Stimulated activated CD8-positive, alpha-beta memory T cell treated with anti-CD3 and anti-CD28 coated beads, Interleukin-4, amount 100 ng/mL, for 1 hour (primary cell): ENCODE data around the gene TRIM41.
"Not testable (repeated sequence)": the region's sequence is repeated elsewhere in the genome, so short reads cannot be mapped to it uniquely, and the experiment has no call there.

Source experiments
- DNase-seq, 2 donors: peaks; one replicate each; pipeline ENCODE4 v3.0.0-alpha.2; 2020; ENCODE audit warnings: low read depth in 2 of 2, low spot score in 1 of 2

The TRIM41 gene

GRCh38 chr5:181223058-181223728 lies at the start of gene TRIM41:
TSS of gene TRIM41 (plus strand) at chr5:181223281. CDS start at chr5:181224000, 719 bp downstream.
- DNase-seq = peak; percentile 95 to 97

DNA sequence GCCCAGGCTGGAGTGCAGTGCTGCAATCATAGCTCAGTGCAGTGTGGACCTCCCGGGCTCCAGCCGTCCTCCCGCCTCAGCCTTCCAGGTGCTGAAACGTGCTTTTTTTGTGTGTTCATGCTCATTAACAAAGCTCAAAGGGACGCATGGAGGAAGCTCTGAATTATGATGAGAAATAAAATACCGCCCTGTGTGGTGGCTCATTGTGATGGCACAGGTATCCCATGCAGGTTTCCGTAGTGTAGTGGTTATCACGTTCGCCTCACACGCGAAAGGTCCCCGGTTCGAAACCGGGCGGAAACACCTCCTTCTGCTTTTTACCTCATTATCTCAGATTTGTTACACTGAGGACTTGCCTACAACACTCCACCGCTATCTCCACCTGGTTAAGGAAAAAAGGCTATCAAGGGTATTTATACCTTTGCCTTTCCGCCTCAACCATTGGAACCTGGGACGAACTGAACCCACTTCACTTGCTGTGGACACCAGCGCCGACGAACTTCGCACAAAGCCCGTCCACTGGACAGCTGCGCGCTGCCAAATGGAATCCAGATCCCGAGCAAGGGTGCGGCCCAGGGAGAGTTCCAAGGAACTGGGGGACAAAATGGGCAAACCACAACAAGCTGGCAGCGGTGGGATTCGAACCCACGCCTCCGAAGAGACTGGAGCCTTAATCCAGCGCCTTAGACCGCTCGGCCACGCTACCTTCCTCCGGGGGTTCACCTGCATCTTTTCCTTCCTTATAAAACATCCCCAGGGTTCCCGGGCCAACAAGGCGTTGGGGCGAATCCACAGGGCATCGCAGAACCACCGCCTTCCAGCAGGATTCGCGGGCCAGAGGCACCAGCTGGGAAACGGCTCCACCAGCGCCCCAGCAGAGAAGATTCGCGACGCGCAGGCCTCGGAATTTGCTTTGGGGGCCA lies 49.4 kb upstream of the TRIM41 start:
- DNase-seq = peak in 1 of 2 donors; percentile 21

GRCh38 chr5:181176254-181176952 lies 46.7 kb upstream of the TRIM41 start:
- DNase-seq = no peak

DNA sequence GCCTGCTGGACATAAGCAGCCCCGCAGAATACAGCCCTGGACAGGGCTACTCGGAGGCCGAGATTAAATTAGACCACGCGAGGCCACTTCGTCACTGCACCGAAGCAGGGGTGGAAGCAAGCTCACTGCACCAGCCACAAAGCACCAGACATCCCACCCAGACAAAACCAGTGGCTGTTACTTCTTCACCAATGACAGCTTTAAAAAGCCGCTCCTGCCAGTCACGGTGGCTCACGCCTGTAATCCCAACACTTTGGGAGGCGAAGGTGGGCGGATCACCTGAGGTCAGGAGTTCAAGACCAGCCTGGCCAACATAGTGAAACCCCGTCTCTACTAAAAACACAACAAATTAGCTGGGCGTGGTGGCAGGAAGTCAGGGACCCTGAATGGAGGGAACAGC lies 45.5 kb upstream of the TRIM41 start:
- not testable (repeated sequence) for DNase-seq

DNA sequence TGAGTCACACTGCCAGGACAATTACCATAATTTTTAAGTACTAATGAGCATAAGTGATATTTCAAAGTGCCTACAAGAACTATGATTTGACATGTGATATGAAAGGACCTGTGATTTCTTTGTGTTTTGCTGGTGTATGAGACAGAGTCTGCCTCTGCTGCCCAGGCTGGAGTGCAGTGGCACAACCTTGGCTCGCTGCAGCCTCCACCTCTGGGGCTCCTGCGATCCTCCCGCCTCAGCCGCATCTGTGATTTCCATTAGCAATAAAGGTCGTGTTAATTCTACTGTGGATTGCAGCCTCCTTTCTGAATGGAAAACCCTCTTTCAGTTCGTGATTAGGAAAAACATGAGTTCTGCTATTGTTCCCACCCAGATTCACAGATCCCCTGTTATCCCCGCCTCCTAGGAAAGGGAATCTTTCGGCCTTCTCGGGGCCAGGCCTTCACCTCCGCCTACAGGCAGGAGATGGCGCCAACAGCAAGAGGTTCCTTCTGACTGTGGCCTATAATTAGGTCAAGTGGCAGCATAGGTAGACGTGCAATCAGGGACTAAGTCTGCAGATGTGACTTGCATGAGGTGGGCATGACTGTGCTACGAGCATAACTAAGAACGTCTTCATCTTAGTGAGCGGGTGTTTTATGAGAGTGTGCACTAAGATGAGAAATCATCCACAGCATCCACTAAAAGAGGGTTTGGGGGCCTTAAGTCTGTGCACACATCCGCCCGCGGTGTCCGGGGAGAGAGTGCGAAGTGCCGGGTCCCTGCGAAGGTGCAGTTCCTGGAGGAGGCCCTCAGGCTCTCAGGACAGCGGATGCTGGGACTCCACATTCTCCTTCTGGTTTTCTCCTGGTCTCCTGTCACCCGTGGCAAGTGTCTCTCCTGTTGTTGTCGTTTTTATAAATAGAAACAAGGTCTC lies 41.2 kb upstream of the TRIM41 start:
- no peak for DNase-seq

DNA sequence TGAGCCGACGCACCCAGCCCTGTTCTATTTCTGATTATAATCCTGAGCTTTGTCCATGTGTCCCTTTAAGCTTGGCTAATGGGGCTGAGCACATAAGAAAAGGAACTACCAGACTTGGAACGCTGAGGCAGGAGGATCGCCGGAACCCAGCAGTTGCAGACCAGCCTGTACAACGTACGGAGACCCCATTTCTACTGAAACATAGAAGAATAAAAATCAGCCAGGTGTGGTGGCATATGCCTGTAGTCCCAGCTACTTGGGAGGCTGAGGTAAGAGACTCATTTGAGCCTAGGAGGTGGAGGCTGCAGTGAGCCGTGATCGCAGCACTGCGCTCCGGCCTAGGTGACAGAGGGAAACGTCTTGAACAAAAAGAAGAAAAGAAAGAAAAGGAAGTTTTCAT lies 40.4 kb upstream of the TRIM41 start:
- DNase-seq = no peak

DNA sequence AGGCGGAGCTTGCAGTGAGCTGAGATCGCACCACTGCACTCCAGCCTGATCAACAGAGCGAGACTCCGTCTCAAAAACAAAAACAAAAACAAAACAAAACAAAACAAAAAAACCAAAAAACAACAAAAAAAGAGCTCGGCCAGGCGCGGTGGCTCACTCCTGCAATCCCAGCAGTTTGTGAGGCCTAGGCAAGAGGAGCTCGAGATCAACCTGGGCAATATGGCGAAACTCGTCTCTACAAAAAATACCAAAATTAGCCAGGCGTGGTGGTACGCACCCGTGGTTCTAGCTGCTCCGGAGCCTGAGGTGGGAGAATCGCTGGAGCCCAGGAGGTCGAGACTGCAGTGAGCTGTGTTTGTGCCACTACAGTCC lies 38.2 kb upstream of the TRIM41 start:
- no peak for DNase-seq

- no peak for DNase-seq
Observed at GRCh38 chr5:181185560-181185959, 37.5 kb upstream of the TRIM41 start.

GRCh38 chr5:181186022-181186421 lies 37.1 kb upstream of the TRIM41 start:
- no peak for DNase-seq

DNA sequence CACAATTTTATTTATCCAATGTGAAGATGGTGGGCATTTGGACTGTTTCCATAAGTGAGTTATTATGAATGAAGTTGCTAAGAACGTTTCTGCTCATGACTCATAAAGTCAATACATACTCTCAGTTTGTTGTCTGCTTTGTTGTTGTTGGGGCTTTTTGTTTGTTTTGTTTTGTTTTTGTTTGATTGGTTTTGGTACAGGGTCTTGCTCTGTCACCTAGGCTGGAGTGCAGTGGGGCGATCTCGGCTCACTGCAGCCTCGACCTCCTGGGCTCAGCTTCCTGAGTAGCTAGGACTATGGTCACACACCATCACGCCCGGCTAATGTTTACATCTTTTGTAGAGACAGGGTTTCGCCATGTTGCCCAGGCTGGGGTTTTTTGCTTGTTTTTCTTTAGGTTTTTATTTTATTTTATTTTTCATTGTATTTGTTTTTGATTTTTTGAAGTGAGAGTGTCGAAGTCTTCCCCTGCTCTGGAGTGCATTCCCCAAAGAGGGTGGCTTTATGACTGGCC lies 36.0 kb upstream of the TRIM41 start:
- no peak for DNase-seq

- DNase-seq = no peak
Observed at GRCh38 chr5:181187500-181188213, 35.4 kb upstream of the TRIM41 start.

DNA sequence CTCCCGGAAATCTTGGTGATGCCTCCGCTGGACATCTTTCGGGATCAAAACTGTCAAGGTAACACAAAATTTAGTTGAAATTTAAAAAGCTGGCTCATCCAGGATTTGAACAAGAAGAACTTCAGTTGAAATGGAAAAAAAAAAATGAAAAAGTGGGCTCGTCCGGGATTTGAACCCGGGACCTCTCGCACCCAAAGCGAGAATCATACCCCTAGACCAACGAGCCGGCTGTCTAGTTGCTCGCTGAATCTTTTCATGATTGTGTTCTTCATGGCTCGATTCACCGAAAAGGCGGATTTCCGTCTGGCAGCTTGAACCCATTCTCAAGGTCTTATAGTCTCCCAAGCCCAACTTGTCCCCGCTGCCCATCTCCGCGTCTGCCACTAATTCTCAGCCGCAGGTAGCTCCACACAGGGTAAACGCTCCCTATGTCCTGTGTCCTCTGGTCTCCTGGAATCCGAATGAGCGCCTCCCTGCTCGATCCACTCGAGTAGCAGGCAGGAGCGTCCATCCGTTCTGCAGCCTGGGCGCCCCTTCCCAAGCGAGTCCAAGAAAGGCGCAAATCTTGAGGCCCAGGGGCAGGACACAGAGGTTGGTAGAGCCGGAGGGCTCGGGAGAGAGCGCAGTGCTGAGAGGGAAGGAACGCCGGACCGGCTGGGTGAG lies 34.2 kb upstream of the TRIM41 start:
- peak in 1 of 2 donors; percentile 67 for DNase-seq

DNA sequence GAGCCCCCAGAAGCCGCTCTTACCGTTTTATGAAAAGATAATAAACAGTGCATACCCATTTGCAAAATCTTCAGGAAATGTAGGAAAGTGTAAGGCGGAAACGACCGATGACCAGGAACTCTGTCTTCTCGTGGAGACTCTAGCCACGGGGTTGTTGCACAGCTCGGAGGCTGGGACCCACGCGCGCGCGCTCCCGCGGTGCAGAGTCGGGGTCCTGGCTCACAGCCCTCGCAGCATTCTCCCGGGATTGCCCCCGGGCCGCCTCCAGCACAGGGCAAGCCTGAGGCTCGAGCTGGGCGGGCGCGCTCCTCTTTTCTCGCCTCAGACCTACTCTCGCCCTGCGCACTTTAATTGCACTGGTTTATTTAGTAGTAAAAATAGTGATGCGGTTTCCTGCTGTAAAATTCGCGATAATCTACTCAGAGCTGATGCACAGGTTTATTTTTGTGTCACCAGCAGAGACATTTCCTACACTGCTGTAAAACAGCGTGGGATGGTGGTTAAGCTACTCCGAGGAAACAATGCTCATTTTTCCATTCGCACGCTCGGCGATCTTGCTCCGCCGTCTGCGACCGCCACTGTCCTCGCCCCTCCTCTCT lies 33.6 kb upstream of the TRIM41 start:
- peak in 1 of 2 donors; percentile 51 for DNase-seq

GRCh38 chr5:181189962-181190710 lies 32.9 kb upstream of the TRIM41 start:
- DNase-seq = no peak

- no peak for DNase-seq
Observed at GRCh38 chr5:181190711-181191525, 32.2 kb upstream of the TRIM41 start.

- peak; percentile 93 to 94 for DNase-seq
Observed at GRCh38 chr5:181191526-181192336, 31.4 kb upstream of the TRIM41 start.
